Activated CD4-positive, alpha-beta T cell treated with anti-CD3 and anti-CD28 coated beads, Interleukin-2, amount 50 U/mL, for 4 hours (primary cell): Measurements from ENCODE around the gene ADORA3.
"Not testable (repeated sequence)": the region's sequence is repeated elsewhere in the genome, so short reads cannot be mapped to it uniquely, and the experiment has no call there.

Source experiments
- DNase-seq, 2 experiments: peaks; one replicate each; pipeline ENCODE4 v3.0.0-alpha.2; 2020

ADORA3 gene

DNA sequence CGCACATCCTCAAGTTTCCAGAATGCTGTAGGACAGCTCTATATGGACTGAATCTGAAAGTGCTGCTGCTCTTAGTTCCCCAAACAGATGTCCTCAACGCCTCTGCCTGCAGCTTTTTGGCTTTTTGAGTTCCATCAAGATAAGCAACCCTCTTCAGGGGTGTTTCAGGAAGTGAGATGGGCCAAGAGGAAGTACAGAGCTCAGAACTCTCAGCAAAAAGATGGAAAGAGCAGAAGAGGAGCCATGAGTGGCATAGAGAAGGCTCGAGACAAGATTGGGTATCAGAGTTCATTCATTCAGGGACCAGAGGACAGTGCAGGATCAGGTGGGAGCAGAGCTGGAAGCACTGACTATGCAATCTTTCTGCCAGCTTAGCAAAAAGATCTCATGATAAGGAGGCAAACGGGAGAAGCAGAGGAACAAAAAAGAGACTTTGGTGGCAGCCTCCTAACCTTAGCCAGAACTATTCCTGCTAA, at the start of gene ADORA3, which contains the start of gene TMIGD3:
Gene ADORA3, minus strand, starts transcription at position 49 of the 476 bp plus-strand sequence. CDS start 279 bp downstream, outside the sequence.
Gene TMIGD3, minus strand, starts transcription at position 49 of the 476 bp plus-strand sequence. CDS start 279 bp downstream, outside the sequence.
- DNase-seq: no peak

- DNase-seq: no peak
These were observed 49.8 kb upstream of the ADORA3 start for GRCh38 chr1:111553196-111553595.

GRCh38 chr1:111552587-111552986, 49.2 kb upstream of the ADORA3 start:
- DNase-seq: no peak

- DNase-seq: no peak
These were observed 48.4 kb upstream of the ADORA3 start for GRCh38 chr1:111551623-111552411.

GRCh38 chr1:111547786-111548185, 44.4 kb upstream of the ADORA3 start:
- DNase-seq: not testable (repeated sequence)

- DNase-seq: no peak
These were observed 38.8 kb upstream of the ADORA3 start for GRCh38 chr1:111542187-111542586.

DNA sequence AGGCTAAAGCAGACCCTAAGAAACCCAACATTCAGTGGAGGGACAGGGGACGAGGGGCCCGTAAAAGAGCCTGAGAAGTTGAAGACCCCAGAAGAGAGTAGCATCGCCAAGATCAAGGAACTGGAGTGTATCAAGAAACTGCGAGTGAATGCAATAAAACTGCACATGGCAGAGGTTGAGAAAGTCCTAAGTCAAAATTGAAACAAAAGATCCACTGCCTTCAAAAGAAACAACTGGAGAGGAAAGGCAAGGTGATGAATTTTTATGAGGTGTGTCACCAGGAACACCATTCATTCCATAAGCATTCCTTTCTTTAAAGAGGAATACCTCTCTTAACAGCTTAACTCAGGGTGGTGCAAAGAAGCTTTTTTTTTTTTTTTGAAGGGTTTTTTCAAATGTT, 38.3 kb upstream of the ADORA3 start:
- no peak for DNase-seq

GRCh38 chr1:111540928-111541327, 37.5 kb upstream of the ADORA3 start:
- no peak for DNase-seq

GRCh38 chr1:111538343-111539025, 35.1 kb upstream of the ADORA3 start:
- no peak for DNase-seq

DNA sequence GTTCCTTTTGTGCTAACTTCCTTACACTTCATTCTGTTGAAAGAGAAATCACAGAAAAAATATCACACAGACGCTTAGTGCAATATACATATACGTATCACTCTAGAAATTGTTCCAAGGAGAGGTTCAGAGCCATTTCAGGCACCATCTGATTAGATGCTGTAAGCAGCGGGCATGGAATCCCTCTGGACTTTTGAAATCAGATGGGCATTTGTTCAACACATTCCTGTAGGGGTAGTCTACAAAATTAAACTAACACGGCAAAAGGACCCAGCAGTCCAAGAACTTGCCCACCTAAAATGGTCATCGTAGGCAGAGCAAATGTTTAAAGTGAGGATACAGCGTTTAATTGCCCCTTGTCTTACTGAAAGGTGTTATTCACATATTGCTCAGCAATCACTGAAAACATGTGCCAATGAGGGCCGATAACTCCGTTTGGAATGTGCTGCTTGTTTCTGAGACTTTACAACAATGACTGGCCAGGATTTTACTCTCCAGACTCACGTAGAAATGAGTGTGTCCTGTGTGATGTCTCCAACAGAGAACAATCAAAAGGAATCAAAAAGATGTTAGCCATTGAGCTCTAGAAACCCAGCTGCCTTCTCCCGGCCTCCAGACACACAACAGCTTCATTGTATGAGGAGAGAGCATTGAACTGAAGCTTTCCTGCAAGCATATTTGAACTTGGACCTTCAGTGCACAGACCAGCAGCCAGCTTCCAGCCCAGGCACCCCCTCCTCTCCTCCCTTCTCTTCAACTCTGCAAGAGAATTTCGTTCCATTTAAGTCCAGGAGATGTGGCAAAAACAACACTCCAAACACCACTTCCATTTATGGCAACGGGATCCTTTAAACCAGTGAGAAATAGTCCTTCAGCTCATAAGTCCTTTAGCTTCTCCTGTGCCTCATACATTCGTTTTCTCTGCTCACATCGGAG, 32.1 kb upstream of the ADORA3 start:
- no peak for DNase-seq

- no peak for DNase-seq
These were observed 16.6 kb upstream of the ADORA3 start for GRCh38 chr1:111520053-111520452.

GRCh38 chr1:111517469-111518225, 14.2 kb upstream of the ADORA3 start:
- DNase-seq: no peak

- DNase-seq: no peak
These were observed 12.6 kb upstream of the ADORA3 start for GRCh38 chr1:111516005-111516535.

- DNase-seq: no peak
These were observed 12.0 kb upstream of the ADORA3 start for GRCh38 chr1:111515291-111516004.

- DNase-seq: no peak
These were observed 10.1 kb upstream of the ADORA3 start for GRCh38 chr1:111513410-111514020.

- no peak for DNase-seq
These were observed 9.5 kb upstream of the ADORA3 start for GRCh38 chr1:111512931-111513330.

DNA sequence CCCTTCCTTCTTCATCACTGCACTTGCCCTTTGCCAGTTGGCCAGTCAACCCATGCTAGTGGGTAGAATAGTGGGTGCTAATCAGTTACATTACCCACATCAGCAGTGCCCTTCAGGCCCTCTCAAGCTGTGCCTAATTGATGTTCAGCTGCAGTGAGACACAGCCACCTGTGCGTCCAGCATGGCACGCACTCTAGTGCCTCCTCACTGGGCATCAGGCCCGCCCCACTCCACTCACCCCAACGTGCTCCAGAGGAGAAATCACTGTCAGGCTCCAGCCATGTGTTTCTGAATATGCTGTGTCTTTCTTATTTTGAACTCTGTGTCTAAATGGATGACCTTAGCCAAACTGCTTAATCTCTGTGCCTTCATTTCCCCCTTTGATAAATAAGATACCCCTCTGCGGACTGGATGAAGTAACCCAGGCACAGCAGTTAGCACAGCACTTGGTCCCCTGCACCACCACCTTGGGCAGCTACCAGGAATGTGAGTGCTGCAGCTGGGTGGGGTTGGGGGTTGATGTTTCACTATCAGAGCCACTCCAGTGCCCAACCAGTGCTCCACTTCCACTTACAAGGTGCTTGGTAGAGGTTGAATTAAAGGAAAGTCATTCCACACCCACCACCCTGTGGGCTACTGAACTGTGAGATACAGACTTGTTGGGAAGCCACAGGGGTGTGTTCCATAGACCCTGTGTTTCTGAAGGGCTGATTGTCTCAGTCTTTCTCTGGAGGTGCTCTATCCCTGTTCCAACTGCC, 8.9 kb upstream of the ADORA3 start:
- DNase-seq: no peak

DNA sequence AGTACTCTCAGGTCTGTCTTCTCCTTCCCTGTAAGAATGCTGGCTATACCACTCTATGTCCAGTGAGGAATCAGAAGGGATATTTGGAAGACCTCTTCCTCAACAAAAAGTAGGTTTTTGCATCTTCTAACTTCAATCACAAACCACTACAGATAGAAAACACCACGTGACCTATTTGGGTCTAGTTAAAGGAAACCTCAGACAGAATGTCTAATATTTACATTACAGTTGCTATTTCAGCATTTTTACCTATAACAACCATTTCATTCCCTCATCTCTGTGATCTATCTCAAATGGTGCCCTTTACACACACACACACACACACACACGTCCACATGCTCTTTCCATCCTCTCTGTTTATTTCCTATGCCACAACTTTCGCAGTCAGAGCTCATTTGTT, 7.9 kb upstream of the ADORA3 start:
- no peak for DNase-seq

DNA sequence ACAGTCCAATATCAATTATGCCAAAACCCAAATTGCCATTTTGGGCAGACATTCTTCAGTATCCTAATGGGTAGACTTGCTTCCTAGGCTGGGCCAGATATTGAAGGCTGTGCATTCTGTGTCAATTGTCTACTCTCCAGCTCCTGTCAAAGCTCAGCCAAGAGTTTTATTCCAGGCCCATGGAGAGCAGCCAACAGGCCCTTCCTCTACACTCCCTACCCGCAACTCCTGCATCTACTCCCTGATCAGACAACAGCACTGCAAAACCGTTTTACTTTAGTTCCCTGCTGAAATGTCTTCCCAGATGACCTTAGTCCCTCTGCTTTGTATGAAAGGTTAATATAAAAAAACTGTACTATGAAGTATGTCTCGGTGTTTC, 6.6 kb upstream of the ADORA3 start:
- DNase-seq: no peak
